ENCODE data around the gene FAM107A.
A peak's percentile ranks its signal among the peaks of the same experiment; 100 is the strongest.
"Not testable (repeated sequence)": the region's sequence is repeated elsewhere in the genome, so short reads cannot be mapped to it uniquely, and the experiment has no call there.

Gene FAM107A

DNA sequence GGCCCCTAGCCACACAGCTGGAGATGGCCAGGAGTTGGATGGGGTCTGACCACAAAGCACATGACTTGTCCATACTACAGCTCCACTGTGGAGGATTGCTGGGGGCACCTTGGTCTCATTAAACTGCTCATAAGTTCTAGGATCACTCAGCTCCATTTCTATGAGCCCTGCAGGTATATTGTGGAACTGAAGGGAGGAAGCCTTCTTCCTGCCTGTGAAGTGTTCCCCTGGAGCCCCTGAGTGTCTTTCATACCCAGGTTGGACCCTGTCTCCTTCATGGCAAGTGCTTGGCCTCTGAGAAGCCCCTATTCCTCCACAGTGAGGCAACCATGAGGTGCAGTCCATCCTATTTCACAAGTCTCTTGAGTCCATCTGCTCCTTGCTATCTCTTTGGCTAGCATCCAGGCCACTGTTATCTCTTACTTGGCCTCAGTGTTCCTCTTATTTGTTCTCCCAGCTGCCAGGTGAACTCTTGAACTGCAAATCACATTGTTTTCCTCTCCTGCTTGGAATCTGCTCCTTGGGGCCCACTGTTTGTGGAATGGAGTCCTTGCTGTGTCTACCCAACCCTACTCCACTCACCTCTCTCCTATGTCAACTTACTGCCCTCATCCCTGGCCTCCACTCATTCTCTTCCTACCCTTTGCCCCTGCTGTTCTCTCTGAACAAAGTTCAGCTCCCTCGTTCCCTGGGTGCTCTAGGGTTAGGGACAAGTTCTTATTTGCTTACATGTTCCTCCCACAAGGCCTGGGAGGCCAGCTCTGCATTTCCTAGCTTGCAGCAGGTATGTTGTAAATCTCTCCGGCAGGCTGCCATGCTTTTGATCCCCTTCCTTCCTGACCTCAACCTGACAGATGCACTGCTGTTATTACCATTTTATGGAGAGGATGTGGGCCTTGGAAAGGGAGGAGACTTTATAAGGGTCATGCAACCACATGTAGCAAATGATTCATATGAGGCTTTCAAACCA lies 41.4 kb downstream of the FAM107A start:
- no peak for DNase-seq

DNA sequence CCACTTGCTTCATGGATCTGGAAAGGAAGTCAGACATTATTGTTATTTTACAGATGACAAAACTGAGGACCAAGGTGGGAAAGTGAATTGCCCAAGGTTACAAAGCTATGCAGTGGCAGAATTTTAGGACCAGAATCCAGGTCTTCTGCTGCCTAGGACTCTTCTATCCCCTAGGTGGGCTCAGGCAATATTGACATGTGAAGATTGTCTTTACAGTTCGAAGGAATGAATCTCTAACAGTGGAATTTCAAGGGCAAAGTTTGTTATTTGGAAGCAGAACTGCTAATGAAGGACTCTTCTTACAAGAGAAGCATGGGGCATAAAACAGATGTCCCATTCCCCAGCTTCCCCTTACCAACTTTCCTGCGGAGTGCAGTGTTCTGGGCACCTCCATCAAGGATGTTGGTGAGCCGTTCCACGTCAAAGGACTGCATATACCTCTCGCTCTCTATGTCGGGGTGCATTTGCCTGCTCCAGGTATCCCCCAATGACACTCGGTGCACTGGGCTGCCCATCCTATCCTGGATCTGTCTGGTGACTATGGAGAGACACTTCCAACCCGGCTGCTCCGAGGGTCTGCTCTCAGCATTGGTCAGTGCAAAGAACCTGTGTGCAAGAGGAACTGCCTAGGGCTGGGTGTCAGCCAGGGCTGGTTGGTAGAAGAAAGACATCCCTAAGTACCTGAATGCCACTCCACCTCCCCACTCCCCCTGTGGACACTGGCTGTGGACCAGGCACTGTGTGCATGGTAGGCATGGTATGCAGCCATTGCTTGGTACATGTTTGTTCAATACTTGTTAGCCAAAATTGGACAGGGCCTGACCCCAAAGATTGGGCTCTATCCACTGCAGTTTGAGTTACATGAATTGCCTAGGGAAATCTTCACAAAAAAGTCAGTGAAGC lies 42.3 kb downstream of the FAM107A start:
- no peak for DNase-seq

DNA sequence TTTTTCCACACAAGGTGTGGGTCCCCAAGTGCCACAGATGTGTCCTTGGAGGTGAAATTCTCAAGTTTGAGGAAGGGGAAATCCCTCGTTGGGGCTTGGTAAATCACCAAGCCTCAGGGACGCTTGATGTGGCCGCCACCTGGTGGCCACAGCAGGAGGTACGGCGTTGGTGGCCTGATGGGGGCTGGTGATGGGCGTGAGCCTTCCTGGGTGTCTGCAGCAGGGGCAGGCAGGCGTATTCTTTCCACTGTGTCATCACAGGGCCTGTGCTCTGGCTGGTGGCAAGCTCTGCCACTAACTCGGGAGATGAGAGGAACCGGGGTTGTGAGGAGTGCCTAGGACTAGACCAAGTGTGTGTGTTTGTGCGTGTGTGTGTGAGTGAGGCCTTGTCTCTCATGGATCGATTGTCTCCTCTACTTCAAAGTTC lies 44.4 kb downstream of the FAM107A start:
- peak; percentile 87 for DNase-seq

DNA sequence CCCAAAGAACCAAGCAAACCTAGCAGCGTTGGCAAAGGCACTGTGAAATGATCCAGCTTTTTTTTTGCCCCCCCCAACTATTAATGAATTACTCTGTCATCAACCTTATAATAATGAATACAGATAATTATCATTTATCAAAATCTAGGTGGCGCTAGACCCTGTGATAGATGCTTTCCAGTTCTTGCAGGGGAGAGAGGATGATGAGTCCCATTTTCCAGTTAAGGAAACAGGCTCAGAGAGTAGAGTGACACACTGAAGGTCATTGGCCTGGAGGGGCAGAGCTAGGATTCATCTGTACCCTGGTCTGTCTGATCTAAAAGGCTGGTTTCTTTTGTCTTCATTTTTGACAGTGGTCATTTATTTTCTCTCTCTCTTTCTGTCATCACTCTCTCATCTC lies 45.2 kb downstream of the FAM107A start:
- DNase-seq = no peak

DNA sequence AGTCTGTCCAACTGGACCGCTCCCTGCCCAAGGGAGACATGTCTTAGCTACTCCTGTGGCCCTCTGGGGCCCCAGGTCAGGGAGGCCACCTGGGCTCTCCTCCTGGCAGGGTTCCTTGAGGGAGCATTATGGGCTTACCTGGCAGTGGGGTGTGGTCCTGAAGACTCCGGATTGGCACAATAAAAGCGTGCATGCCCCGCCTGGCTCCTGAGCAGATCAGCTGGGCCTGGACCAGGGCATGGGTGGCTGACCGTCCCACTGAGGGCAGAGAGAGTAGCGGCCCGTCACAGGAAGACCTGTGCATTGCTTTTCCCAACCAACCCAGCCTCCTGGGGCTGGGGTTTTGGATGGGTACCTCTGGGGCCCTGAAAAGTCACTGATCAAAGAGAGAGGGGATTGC lies 45.6 kb downstream of the FAM107A start:
- no peak for DNase-seq

DNA sequence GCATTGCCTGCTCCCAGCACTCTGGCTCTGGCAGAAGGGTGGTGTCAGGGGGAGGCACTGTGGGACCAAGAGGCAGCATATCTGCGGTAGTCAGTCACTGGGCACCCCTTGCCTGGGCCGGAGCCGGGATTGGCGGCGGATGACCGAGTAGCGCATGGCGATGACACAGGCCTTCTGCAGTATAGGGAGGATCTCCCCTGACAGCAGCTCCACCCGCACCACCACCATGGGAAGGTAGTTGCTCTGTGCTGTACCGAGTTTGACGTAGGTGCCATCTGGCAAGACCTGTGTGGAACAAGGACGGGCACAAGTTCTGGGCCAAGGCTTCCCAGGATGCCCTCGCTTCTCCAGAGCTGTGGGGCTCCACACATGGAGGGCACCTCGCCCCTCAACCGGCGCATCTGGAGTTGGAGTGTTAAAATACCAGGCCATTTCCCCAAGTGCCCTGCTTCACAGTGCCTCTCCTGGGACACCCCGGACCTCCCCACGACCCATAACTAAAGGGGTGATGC lies 46.8 kb downstream of the FAM107A start:
- no peak for DNase-seq

DNA sequence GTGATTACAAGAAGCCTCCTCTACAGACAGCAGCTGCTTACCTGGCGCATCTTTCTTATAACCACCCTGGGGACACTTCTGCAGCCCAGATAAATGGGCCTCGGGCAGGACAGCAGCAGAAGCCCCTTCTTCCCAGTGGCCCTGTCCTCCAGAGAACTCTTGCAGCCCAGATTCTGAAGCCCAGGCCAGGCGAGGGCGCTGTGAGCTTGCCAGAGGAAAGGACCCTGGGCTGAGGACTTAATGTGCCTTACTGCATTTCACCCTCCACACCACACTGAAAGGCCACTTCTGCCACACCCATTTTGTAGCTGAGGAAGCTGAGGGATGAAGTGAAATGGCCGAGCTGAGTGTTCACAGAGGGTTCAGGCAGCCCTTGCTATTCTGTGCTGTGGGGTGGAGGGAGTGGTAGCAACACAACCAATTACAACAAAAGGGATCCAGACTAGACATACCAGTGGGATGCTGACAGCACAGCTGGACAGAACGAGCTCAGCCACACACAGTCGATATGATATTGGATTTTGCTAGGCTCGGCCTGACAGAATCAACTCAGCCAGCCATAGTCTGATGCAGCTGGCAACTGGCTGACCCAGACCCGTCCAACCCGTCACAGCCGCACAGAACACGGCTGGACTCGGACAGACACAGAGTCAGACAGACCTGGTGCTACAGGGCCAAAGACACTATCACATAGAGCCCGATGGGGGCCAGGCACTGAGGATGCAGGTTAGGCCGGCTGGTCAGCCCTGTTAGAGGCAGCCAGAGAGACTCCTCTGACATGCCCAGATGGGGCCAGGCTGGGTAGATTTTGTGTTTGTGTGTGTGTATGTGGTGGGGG lies 47.5 kb downstream of the FAM107A start:
- DNase-seq = no peak

DNA sequence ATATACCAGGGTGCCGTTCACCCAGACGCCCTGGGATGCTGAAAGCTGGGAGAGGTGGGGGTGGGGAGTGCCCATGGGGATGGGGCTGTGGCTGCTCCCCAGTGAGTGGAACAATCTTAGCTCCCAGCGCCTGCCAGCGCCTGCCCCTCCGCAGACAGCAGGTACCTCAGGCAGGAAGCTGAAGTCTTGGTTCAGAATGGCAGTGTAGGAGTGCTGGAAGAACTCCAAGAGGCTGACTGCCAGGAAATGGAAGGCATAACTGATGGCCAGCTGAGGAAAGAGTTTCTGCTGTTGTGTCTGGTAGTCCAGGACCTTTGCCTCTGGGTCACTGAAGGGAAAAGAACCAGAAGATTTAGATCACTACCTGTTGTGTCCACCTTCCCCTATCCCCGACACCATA lies 48.6 kb downstream of the FAM107A start:
- DNase-seq = no peak

DNA sequence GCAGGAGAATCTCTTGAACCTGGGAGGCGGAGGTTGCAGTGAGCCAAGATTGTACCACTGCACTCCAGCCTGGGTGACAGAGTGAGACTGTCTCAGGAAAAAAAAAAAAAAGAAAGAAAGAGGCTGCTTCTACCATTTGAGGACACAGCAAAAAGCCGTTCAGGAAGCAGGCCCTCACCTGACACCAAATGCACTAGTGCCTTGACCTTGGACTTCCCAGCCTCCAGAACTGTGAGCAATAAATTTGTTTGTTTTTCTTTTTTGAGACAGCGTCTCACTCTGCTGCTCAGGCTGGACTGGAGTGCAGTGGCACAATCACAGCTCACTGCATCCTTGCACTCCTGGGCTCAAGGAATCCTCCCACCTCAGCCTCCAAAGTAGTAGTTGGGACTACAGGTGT lies 49.8 kb downstream of the FAM107A start:
- not testable (repeated sequence) for DNase-seq

DNA sequence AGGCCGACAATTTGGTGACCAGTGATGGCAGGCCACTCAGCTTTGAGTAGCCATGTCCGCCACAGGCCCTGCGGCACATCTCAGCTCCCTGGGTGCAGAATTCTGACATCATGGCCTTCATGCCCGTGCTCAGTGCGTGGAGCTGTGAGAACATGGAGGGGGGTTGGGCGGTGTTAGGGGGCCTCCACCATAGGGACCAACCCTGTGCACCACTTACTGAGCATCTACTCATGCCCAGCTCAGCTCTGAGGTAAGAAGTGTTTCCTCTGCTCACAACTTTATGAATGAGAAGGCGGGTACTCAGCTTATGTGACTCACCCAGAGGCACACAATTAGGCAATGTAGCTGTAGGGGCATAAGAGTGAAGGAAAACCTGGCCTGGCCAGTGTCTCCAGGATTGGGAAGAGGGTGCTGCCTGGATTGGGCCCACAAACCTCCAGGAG lies 50.7 kb downstream of the FAM107A start:
- no peak for DNase-seq

DNA sequence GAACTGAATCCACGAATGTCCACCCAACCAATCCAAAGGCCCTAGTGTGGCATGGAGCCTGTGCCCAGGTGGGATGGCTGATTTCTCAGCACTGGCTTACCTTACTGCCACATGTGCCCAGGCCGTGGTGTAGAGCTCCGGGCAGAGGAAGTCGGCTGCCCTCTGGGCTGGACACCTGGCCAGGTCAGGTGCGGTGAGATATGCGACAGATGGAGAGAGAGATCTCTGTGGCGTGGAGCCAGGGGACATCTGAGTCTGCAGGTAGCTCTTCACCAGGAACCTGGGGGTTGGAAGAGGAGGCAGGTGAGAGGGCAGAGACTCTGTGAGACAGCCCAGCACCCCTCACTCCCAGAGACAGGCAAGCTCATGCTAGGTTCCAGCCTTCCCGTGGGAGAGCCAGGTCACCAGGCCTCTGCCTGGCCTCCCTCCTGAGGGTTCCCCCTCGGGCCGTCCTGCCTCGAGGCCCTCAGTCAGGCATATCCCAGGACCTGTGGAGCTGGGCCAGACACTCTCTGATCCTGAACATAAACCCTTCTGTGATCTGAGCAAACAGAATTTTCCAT lies 52.8 kb downstream of the FAM107A start:
- no peak for DNase-seq

DNA sequence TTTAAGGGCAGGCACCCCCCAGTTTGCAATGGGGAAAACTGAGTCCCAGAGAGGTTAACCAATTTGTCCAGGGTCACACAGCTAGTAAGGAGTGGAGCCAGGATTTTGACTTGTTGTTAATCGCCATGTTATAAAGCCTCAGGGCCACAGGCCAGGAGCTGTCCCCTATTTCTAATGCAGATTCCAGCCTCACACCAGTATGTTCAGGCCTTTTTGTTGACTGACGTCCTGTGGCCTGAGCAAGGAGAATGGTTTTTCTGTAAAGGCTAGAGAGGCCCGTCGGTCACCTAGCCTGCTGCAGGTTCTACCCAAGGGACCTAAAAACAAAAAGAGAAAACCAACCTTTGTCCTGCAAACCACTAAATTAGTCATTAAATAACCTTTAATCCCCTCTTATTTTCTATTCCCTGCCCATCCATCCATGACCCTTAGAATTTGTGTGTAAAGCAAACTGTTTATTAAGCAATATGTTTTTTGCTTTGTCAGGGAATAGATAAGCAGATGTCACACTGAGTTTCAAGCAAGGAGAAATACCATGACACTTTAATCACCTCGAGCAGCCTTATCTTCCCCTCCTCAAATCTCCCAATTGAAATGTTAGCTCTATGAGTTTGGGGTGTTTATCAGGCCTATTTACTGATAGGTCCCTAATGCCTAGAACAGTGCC lies 54.3 kb downstream of the FAM107A start:
- no peak for DNase-seq

DNA sequence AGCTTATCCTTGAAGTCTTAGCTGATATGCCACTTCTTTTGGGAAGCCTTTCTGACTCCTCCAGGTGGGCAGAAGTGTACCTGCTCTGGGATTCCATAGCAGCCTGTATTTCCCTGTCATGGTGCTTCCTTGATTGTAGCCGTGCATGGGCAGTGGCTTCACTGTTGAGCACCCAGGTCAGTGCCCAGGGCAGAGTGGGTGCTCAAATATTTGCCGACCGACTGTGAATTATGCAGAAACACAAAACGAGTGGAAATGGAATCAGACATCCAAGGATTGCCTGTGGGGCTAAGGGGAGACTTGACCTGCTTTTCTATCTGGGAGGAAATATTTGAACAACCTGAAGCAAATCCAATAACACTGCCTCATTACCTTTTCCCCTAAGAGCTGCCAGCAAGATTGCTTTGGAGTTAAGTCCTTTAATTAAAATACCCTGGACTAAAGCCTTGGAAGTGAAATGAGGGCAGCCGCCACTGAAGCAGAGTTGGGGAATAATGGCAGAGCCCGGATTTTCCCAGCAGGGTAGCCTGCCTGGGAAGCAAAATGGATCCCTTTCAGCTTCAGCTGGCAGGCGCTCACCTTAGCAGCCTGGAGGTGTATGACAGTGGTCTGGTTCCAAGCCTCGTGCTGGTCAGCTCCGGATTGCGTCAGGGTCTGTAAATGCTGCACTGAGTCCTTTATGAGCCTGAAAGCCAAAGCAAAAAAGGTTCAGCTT lies 55.1 kb downstream of the FAM107A start:
- DNase-seq = no peak

DNA sequence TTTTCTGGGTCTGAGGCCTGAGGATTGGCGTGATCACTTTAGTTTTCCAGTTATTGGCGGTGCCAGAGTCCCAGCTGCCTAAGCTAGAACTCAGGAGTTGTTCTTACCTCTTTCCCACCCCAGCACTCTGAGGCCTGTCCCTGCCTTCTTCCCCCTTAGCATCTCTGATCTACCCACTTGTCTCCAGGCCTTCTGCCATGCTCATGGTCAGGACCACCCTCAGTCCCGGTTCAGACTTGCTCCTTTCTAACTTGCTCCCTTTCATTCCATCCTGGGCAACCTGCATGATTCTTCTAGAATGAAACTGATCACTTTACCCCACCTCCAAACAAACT lies 55.9 kb downstream of the FAM107A start:
- DNase-seq = no peak

DNA sequence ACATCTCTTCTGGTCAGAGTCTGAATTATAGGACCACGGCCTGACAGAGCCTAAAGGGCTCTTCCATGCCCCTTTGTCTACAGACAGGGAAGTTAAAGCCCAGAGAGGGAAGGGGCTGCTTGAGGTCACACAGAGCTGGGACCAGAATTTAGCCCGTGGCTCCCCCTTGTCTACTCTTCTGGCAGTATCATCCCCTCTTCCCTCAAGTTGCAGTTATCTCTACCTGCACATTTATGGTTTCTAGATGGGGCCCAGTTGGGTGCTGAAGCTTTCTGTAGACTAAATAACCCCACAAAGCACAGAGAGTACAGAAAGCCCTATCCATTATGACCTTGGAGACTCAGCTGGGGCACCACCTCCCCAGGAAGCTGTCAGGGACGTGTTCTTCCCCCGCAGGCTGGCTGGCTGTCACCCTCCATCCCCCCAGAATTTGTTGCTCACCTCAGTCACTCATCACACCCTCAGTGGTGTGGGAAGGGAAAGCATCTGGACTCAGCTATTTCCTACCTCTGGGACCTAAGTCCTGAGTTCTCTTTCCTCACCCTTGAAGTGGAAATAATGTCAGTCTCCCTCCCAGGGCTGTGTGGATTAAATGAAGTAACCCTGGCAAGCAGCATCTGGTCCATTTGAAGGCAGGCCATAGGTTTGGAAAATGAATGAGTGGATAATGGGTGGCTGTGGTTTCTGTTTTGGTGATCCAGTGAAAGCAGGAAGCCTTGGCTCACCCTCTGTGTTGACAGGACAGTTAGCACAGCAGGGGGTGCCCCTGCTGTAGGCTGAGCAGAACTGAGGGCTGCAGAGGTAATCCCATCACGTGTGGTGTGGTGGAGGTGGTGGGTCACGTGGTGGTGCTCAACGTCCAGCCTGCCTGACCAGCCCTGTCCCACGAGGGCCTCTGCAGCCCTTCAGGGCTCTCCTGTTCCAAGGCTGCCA lies 56.5 kb downstream of the FAM107A start:
- no peak for DNase-seq

DNA sequence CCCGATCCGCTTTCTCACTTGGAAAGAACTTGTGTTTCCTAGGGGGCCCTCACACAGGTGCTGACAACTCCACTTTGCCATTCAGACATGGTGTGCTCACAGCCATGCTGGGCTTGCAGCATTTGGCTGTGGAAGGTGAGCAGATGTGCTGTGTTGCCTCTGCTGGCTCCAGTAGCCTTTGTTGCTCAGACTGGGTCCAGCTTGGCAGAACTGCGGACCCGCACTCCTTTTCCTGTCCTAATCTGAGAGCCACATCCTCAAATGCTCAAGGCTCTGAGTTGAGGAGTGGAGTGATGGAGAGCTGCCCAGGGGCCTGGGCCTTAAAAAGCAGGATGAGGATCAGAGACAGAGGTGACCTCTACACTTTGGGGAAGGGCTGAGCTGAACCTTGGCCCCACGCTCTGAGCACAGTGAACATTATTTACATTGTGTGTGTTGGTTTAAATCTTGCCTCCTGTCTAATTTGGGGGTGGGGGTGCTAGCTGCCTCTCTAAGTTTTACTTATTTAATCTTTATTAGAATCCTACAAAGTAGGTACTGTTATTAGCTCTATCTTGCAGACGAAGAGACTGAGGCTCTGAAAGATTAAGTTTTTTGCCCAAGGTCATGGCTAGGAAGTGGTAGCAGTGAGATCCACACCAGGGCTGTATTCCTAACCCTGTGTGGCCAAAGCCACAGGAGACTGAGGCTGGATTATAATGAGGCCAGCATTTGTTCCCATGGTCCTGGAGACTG lies 57.4 kb downstream of the FAM107A start:
- no peak for DNase-seq

DNA sequence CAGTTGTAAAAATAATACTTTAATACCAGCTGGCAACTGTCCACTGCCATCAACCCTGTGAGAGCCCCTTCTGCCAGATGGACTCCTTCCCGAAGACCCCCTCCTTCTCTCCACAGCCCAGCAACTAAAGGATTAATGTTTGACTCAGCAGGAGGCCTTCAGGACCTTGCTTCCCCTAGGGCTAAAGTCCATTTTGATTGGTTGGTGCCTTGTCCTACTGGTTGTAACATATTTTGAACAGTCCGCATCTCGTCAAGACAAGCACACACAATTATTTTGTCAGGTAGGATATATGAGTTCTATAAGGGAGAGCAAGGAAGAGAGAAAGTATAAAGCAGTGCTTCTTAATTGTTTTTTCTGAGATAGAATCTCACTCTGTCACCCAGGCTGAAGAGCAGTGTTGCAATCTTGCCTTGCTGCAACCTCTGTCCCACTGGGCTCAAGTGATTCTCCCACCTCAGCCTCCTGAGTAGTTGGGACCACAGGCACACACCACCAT lies 58.9 kb downstream of the FAM107A start:
- no peak for DNase-seq

DNA sequence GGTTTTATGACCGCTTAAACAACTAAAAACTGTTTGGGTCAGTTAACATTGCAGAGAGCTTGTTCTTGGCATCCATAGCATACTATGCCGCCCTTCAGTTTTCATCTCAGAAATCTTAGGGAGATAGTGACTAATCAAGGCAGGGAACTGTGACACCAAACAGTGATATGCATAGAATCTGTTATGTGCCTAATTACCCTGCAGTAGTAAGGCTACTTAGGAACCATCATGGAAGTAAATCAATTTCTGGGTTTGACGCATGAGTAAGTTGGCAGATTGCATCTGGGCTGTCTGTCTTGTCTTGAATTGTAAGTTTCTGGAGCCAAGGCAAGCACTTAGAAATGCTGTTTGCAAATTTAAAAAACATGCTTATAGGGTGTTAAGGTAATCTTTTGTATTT lies 62.8 kb downstream of the FAM107A start:
- DNase-seq = no peak

Measured in activated CD8-positive, alpha-beta memory T cell treated with anti-CD3 and anti-CD28 coated beads, Interleukin-2, amount 50 U/mL, for 48 hours (primary cell).